Activated CD4-positive, alpha-beta T cell treated with anti-CD3 and anti-CD28 coated beads, Interleukin-2, amount 50 U/mL, for 4 hours (primary cell): ENCODE measurements around the gene NOMO2.
"Not testable (repeated sequence)": the region's sequence is repeated elsewhere in the genome, so short reads cannot be mapped to it uniquely, and the experiment has no call there.

ENCODE experiments used
- DNase-seq, 2 experiments: peaks; one replicate each; pipeline ENCODE4 v3.0.0-alpha.2; 2020

Gene NOMO2

DNA sequence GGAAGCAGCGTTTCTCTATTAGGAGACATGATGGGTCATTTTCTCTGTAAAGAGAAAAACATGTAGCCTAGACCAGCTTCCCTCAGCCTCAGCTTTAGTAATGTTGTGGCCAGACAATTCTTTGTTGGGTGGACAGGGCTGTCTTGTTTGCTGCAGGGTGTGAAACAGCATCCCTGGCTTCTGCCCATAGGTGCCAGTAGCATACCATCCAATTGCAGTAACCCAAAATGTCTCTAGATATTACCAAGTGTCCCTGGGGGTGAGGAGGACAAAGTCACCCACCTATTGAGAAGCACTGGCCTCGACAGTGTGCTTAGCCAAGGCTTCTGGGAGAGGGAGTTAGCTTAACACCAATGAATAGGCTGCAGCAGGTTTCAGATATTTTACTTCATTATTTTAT is 14.0 kb upstream of the NOMO2 start:
- DNase-seq: not testable (repeated sequence)

DNA sequence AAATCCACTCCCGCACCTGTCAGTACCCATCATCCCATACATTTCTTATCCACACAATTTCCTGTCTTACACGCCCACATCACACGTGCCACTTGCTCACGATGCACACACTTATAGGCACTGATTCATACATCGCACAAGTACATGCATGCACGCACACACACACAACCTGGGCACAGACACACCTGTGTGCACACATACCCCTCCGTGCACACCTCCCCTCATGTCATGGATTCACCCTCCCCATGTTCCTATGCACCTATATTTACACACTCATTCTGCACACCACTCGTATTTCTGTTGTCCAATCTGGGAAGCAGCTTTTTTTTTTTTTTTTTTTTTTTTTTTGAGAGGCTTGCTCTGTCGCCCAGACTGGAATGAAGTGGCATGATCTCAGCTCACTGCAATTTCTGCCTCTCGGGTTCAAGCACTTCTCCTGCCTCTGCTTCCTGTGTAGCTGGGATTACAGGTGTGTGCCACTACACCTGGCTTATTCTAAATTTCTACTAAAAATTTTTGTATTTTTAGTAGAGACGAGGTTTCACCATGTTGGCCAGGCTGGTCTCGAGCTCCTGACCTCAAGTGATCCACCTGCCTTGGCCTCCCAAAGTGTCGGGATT is 13.5 kb upstream of the NOMO2 start:
- DNase-seq: not testable (repeated sequence)

DNA sequence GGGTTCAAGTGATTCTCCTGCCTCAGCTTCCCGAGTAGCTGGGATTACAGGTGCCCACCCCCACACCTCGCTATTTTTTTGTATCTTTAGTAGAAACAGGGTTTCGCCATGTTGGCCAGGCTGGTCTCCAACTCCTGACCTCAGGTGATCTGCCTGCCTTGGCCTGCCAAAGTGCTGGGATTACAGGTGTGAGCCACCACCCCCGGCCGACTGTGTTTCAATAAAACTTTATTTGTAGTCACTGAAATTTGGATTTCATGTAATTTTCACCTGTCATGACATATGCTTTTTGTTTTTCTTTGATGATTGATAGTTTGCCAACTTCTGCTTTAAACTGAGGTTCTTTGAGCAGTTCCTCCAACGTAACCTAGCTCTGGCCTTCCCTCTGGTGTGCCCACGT is 12.0 kb upstream of the NOMO2 start:
- DNase-seq: not testable (repeated sequence)

DNA sequence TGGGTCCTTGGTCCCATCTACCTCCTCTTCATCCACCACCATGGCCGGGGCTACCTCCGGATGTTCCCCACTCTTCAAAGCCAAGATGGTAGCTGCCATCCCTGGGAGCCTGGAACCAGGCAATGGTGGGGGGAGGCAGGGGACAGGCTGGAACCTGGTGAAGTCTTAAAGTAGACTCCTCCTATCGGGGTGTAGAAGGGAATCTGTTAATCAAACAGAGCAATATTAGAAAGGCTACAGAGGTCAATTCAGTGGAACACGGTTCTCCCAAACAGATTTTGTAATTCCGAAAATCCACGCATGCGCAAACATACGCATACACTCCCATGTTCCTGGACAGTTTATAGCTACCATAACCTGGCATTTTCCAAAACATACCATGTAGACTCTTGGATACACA is 11.1 kb upstream of the NOMO2 start:
- DNase-seq: not testable (repeated sequence)

DNA sequence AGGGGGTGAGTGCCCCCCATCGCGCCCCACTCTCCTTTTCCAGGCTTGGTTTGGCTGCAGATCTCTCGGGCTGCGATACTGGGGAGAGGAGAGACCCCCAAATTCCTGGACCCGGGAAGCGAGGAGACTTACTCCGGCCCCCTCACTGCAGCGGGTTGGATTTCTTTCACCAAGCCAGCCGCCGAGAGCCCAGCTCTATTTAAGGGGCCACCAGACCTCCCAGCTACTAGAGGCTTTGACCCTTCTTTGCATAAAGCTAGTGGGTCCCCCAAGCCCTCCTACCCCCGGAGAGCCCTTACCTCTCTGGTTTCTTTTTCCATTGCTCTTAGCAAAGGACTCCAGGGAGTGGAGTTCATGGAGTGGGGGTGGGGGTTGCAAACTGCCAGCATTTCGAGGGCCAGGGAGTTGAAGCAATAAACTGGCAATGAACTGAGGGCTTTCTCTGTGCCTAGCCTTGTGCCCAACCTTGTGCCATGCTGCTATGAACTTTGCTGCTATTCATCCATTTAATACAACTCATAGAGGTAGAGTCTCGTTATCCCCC is 9.5 kb upstream of the NOMO2 start:
- not testable (repeated sequence) for DNase-seq

DNA sequence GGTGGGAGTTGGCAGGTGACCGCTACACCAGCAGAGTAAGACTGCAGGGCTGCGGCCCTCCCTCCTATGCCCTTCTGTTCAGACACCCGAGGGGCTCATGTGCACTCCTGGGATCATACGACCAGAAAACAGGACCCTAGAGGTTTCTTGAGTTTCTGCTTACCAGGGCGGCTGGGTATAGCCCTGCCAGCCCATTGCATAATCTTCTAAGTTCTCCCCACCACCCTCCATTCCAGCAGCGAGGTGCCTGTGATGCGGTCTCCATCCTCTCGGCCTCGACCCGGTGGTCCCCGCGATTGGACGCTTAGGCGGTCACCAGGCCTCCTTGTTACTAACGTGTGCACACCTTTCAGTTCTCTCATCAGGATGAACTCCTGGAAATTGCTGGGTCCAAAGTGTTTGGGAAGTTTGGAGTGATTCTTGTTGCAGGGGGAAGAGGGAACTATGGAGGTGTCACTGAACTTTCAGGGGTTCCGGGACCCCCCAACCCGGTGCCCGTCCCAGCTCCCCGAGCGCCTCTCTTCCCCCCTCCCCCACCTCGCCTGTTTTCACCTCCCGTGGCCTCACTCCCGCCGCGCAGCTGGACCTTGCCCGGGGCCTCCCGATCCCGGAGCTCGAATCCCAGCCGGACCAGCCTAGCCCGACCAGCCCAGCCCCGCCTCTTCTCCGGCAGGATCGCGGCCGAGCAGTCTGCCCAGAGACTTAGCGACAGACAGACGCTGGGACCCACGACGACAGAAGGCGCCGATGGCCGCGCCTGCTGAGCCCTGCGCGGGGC is 8.8 kb upstream of the NOMO2 start:
- DNase-seq: not testable (repeated sequence)

DNA sequence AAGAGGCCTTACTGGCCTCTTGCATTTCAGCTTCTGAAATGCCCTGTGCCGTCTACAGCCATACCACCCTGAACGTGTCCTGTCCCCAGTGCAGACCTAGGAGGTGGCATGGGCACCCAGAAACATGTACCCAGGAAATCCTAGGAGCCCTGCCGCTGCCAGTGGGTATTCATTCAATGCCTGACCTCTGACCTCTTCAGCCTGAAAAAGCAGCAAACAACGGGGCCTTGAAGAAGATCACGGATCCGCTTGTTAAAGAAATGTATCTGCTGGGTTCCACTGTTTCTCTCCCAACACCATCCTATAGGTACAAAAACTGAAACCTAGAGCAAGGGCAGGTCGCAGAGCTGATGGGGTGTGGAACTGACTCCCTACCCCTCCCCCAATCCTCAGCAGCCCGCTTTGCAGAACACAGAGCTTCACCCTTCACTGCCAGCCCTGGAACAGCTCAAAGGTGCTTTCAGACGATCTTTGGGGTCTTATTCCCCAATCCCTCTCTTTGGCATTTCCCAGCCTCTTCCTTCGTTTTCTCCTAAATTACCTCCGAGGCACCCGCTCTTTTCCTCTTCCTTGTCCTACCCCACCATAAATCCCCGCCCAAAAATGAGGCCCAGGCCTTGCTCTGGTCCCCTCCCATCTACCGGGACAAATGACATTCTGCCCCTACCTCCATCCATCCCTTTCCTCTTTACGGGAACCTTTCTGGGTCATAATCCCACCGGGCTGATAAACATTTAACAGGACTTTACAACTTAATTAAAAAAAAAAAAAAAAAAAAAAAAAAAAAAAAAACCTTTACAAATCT is 1.3 kb downstream of the NOMO2 start:
- not testable (repeated sequence) for DNase-seq

DNA sequence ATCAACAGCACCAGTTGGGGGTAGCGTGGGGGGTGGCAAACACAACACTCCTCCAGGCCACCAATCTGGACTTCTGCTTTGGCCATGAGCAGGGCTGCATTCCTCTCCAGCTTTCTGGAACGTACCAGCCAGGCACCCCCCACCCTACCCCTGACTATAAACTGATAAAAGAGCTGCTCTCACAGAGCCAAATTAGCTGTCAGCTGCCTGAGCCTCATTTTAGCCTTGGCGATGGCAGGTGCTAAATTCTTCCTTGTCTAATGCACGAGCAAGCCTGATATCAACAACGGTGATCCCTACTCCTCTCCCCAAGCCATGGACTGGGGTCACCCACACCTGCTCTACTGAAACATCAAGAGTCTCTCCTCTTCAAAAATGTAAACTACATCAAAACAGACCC is 8.2 kb downstream of the NOMO2 start:
- DNase-seq: not testable (repeated sequence)

DNA sequence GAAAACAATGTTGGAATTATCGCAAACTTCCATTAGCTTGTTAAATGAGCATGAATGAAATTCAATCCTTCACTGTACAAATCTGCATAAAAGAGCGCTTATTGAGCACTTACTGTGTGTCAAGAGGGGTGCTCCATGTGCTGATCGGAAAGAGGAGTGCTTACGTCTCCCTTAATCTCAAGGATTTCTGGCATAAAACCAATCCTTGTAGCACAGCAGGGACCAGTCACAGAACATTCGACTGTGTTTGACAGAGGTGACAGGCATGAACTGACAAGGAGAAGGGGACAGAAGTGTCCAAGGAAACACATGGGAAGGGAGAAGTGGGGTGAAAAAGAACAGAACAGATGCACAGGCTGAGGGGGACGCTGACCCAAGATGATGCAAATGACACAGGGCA is 14.5 kb downstream of the NOMO2 start:
- DNase-seq: not testable (repeated sequence)

DNA sequence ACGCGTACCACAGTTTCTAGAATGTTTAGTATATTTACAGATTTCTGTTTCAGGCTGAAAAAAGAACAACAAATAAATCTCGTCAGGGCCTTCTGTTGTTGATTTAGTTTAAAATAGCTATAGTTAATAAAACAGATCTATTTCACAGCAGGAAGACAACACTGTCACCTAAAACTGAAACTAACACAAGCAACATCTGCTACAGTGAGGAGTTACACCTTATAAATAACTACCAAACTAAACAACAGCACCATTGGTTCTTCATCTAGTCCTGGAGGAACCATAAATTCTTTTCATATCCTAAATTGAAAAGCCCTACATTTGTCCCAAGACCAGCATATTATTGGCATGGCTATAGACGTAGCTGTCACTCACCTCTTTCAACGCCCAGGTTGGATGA is 15.0 kb downstream of the NOMO2 start:
- DNase-seq: not testable (repeated sequence)

DNA sequence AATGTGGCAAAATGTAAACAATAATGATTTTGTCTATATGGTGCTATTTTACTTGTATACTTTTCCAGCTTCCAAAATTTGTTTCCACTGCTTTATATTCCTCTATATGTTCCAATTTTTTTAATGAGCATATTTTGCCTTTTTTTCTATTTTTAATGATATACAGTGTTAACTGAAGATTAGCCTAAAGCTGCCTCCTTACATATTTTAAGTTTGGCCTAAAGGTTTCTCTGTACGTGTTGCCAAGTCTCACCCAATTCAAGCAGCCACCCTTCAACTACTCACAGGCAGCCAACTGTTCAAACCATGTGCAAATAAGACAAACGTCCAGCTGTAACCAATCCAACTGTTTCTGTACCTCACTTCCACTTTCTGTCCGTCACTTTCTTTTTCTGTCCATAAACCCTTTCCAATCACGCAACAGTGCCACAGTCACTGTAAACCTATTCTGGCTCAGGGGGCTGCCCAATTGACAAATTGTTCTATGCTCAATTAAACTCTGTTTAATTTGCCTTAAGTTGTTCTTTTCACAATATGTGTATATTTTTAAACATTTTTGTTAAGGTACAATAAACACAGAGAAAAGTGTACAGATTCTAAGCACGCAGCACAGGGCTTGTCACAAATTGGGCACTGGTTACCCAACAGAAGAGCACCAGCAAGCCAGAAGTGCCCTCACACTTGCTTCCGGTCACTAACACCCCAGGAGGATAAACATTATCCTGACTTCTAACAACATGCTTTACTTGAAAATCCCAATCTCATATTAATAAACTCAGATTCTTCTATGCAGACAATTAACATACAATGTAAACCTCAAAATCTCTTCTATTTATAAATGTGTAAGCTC is 17.4 kb downstream of the NOMO2 start:
- DNase-seq: not testable (repeated sequence)

DNA sequence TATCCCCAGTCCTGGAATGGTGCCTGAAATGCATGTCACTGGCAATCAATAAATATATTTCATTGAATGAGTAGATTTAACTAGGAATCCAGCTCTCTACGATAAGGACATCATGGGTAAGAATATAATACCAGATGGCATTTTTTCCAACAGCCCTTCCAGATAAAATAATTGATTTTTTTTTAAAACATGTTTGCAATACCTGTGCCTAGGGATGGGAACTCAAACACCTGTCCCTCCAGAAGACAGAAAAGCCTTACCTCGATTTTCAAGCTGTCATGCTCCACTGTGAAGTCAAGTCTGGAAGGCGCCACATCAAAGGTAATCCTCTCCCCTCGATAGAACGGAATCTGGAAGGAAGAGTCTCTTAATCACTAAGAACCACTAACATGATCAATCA is 20.0 kb downstream of the NOMO2 start:
- DNase-seq: not testable (repeated sequence)

DNA sequence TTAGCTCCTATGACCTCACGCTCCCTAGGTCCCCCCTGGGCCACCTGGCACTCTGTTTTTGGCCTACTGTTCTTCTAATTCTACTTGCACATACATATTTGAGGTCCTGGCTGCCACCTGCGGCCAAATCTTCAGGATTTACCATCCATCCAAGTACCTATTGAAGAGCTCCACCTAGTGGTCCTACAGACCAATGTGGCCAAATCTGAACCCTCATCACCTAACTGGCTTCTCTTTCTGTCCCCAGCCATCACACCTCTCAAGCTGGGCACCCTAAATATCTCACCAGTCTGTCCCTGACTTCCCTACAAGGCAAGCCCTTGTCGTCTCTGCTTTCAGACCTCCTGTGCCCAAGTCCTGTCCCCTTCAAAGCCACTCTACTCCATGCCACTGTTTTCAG is 24.9 kb downstream of the NOMO2 start:
- DNase-seq: not testable (repeated sequence)

DNA sequence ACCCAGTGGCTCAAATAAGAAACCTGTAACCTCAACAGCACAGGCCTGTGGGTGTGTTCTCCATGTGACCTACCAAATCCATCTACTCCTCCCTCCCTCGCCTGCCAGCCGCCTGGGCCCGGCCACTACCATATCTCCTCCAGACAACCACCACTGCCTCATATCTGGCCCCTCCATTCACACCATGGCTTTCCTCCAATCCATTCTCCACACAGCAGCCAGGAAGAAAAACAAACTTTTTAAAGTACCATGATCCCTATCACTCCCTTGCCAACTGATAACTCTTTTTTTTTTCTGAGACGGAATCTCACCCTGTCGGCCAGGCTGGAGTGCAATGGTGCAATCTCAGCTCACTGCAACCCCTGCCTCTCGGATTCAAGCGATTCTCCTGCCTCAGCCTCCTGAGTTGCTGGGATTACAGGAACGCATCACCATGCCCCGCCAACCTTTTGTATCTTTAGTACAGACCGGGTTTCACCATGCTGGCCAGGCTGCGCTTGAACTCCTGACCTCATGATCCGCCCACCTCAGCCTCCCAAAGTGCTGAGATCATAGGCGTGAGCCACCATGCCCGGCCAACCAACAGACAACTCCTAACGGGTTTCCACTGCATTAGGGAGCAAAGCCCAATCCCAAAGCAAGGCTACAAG is 26.3 kb downstream of the NOMO2 start:
- not testable (repeated sequence) for DNase-seq

DNA sequence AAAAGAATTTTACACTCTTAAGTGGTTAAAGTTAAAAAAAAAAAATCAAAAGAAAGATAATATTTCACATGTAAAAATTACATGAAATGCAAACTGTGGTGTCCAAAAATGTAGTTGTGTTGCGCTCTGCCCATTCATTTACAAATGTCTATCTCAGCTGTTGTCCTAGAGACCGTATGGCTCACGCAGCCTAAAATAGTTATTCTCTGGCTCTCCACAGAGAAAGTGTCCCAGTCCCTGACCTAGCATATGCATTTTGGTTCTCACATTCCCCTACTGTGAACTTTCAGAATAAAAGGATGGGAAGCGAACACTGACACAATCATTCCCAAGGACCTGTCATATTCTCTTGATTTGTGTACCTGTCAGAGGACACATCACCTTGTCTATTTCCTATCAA is 27.6 kb downstream of the NOMO2 start:
- DNase-seq: not testable (repeated sequence)

DNA sequence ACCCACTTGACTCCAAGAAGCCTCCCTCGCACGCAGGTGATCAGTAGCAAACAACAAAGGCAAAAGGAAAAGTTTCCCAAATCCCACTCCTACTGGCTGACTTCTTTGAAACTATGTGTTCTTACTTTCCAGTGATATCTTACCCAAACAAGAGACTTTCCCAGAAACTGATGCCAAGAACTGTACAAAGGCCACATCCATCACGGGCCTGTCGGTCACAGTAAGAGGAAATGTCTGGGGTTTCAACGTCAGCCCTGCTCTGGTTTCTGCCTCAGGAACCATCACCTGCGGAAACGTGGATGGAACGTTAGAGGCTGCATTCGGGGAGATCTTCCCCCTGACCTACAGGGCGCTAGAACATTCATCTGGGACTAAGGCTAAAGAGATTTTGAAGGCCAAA is 30.6 kb downstream of the NOMO2 start:
- not testable (repeated sequence) for DNase-seq

DNA sequence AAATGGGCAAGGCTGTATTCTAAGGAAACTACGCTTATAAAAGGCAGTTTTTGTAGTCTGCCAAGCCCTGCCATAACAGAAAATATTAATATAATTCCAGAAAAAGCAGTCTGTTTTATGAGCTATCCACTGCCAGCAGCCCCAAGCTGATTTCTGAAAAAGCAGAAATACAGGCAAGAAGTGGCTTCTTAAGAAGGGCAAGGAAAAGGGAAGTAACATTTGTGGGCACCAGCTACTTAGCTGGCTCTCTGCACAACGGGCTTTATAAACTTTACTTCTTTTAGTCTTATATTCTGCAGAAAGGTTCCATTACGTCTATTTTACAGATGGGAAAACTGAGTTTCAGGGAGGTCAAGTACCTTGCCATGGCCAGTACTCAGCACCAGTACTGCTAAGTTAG is 31.6 kb downstream of the NOMO2 start:
- DNase-seq: not testable (repeated sequence)

DNA sequence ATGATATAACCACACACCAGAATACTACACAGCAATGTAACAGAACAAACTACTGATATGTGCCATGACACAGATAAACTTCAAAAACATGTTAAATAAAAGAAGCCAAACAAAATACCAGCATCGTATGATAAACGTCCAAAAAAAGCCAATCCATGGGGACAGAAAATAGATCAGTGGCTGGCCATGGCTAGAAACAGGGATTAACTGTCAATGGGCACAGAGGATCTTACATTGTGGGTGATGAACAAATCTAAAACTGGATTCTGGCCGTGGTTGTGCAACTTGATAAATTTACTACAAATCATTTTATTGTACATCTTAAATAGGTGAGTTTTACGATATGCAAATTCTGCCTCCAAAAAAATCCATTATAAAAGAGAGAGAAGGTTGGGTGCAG is 35.4 kb downstream of the NOMO2 start:
- DNase-seq: not testable (repeated sequence)

DNA sequence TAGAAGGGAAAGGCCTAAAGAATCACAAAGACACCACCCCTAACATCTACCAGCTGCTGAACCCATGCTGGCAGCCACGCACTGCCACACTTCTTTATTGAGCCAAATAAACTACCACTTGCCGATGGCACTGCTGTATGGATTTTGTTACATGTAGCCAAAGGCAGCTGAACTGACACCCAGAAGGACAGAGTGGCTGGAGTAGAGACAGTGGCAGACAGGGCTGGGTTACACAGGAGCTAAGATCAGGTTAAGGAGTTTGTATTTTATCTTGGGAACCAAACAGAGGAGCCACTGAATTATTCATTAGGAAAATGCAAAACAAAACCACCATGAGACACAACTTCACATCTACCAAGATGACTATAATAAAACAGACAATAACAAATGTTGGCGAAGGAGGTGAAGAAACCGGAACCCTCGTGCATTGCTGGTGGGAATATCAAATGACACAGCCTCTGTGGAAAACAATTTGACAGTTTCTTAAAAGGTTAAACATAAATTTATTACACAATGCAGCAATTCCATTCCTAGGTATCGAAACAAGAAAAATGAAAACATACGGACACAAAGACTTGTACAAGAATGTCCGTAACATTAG is 35.9 kb downstream of the NOMO2 start:
- not testable (repeated sequence) for DNase-seq

DNA sequence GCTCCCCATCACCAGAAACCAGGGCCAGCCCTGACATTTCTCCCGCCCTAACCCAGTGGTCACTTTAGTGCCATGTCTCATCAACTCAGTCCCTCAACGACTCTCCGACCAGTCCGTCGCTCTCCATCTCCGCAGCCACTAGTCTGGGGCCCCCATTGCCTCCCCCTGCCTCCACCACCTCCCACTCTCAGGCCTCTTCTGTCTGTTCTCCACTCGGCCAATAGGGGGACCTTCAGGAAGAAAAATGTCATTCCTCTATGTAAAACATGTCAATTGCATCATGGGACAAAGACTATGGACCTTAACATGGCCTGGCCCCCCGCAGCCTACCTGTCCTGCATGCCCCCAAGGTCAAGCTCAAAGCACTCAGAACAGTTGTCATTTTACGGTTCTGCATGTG is 39.3 kb downstream of the NOMO2 start:
- not testable (repeated sequence) for DNase-seq

DNA sequence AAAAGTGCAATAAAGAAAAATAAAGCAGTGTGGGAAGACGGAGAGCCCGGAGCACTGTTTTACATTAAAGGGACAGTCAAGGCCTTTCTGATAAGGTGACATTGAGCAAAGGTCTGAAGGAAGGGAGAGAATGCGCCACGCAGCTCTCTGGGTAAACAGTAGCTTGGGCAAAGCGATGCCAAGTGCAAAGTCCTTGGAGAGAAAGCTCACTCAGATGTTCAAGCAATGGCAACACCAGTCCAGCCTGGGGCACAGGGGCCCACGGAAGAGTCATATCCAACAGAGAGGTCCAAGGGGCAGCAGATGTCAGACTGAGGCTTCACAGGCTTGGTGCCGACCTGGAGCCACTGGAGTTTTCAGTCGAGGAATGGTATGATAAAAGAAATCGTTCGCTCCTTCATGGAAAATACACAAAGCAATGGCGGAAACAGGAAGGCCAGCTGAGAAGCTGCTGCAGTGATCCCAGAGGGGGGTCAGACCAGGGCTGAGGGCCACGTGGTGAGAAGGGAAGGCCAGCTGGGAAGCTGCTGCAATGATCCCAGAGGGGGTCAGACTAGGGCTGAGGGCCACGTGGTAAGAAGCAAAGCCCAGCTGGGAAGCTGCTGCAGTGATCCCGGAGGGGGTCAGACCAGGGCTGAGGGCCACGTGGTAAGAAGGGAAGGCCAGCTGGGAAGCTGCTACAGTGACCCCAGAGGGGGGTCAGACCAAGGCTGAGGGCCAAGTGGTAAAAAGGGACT is 40.3 kb downstream of the NOMO2 start:
- DNase-seq: not testable (repeated sequence)
